Measurements from ENCODE around the gene PPP1R2C. TPM values are rescaled to one million over a fixed set of nuclear protein-coding genes. Genes with fewer than 3 reads are reported as not detected.

The PPP1R2C gene
- polyA plus RNA-seq, 3 donors, result not detected

GRCh38 chrX:42748067-42748850, 29.7 kb downstream of the PPP1R2C start:
- no peak for DNase-seq

- no peak for DNase-seq
These were observed 31.4 kb downstream of the PPP1R2C start for GRCh38 chrX:42746606-42747005.

- no peak for DNase-seq
These were observed 37.5 kb downstream of the PPP1R2C start for GRCh38 chrX:42740456-42740855.

GRCh38 chrX:42739741-42740140, 38.2 kb downstream of the PPP1R2C start:
- no peak for DNase-seq

- DNase-seq, result no peak
These were observed 38.7 kb downstream of the PPP1R2C start for GRCh38 chrX:42739258-42739657.

GRCh38 chrX:42738552-42738951, 39.4 kb downstream of the PPP1R2C start:
- DNase-seq, result no peak

GRCh38 chrX:42735250-42735649, 42.7 kb downstream of the PPP1R2C start:
- no peak for DNase-seq

- DNase-seq, result no peak
These were observed 45.5 kb downstream of the PPP1R2C start for GRCh38 chrX:42732506-42732905.
